Trophoblast cell (in vitro differentiated cells and primary cell): ENCODE data around the gene NMRAL1.

Source experiments
- DNase-seq, 2 donors: peaks; one replicate each; pipeline ENCODE4 v3.0.0-alpha.2; 2016
- H2AFZ ChIP-seq: 2 replicates; pipeline ENCODE4 v1.6.1; 2013; ENCODE audit warnings: low read length, moderate library complexity, mild to moderate bottlenecking; ENCODE audit not compliant: insufficient read depth, poor library complexity
- H2AK5ac ChIP-seq: 2 replicates; pipeline ENCODE4 v1.6.1; 2013; ENCODE audit warnings: mild to moderate bottlenecking, low read length
- H2BK120ac ChIP-seq: 2 replicates; pipeline ENCODE4 v1.6.1; 2013; ENCODE audit warnings: low read length, mild to moderate bottlenecking, moderate library complexity; ENCODE audit not compliant: insufficient read depth, poor library complexity
- H2BK12ac ChIP-seq: 2 replicates; pipeline ENCODE4 v1.6.1; 2013; ENCODE audit warnings: mild to moderate bottlenecking, low read length, moderate library complexity
- H2BK5ac ChIP-seq: 2 replicates; pipeline ENCODE4 v1.6.1; 2013; ENCODE audit warnings: low read length, low read depth, moderate library complexity, mild to moderate bottlenecking; ENCODE audit not compliant: poor library complexity
- H3K14ac ChIP-seq: 2 replicates; pipeline ENCODE4 v1.6.1; 2013; ENCODE audit warnings: mild to moderate bottlenecking, low read length
- H3K18ac ChIP-seq: 2 replicates; pipeline ENCODE4 v1.6.1; 2013; ENCODE audit warnings: mild to moderate bottlenecking, low read length
- H3K23ac ChIP-seq: 2 replicates; pipeline ENCODE4 v1.6.1; 2013; ENCODE audit warnings: low read length
- H3K27ac ChIP-seq: 2 replicates; pipeline ENCODE4 v1.5.1; 2013; ENCODE audit warnings: low read depth, mild to moderate bottlenecking, inconsistent platforms, low read length, moderate library complexity
- H3K27me3 ChIP-seq: 2 replicates; pipeline ENCODE4 v1.6.1; 2013; ENCODE audit warnings: inconsistent platforms, mild to moderate bottlenecking, low read length, moderate library complexity; ENCODE audit not compliant: insufficient read depth
- H3K36me3 ChIP-seq, 2 experiments: 1 replicate in 1 of 2; 2 replicates in 1 of 2; pipeline ENCODE4 v1.6.1; 2013; ENCODE audit warnings: low read length in 2 of 2, mild to moderate bottlenecking in 2 of 2, moderate library complexity in 1 of 2; ENCODE audit not compliant: insufficient read depth in 2 of 2, control insufficient read depth in 1 of 2
- H3K4ac ChIP-seq: 2 replicates; pipeline ENCODE4 v1.6.1; 2013; ENCODE audit warnings: low read depth, mild to moderate bottlenecking, low read length, moderate library complexity
- H3K4me1 ChIP-seq, 2 experiments: 1 replicate in 1 of 2; 2 replicates in 1 of 2; pipeline ENCODE4 v1.6.1; 2013; ENCODE audit warnings: low read length in 2 of 2, mild to moderate bottlenecking in 2 of 2, moderate library complexity in 1 of 2; ENCODE audit not compliant: insufficient read depth in 2 of 2, control insufficient read depth in 1 of 2
- H3K4me2 ChIP-seq: 2 replicates; pipeline ENCODE4 v1.6.1; 2013; ENCODE audit warnings: inconsistent platforms, mild to moderate bottlenecking, low read length, moderate library complexity
- H3K4me3 ChIP-seq: 2 replicates; pipeline ENCODE4 v1.5.1; 2013; ENCODE audit warnings: mild to moderate bottlenecking, low read depth, low read length, inconsistent platforms
- H3K79me1 ChIP-seq: one replicate; pipeline ENCODE4 v1.6.1; 2013; ENCODE audit warnings: low read length
- H3K79me2 ChIP-seq: 2 replicates; pipeline ENCODE4 v1.6.1; 2013; ENCODE audit warnings: low read length, mild to moderate bottlenecking; ENCODE audit not compliant: control insufficient read depth, insufficient read depth, poor library complexity
- H3K9ac ChIP-seq: 2 replicates; pipeline ENCODE4 v1.6.1; 2013; ENCODE audit warnings: mild to moderate bottlenecking, low read length
- H3K9me3 ChIP-seq: 2 replicates; pipeline ENCODE4 v1.6.1; 2013; ENCODE audit warnings: low read depth, mild to moderate bottlenecking, control low read depth, inconsistent platforms, low read length; ENCODE audit not compliant: insufficient read depth
- H4K12ac ChIP-seq: 2 replicates; pipeline ENCODE4 v1.6.1; 2013; ENCODE audit warnings: low read depth, mild to moderate bottlenecking, low read length, moderate library complexity
- H4K8ac ChIP-seq: 2 replicates; pipeline ENCODE4 v1.6.1; 2013; ENCODE audit warnings: low read depth, mild to moderate bottlenecking, low read length, moderate library complexity
- H4K91ac ChIP-seq: one replicate; pipeline ENCODE4 v1.6.1; 2013; ENCODE audit warnings: low read depth, mild to moderate bottlenecking, low read length, moderate library complexity
- WGBS: extraction: QIAGEN DNeasy Blood & Tissue Kit; methylation state at CpG from one replicate; pipeline ENCODE4 v1.1.7; 2013; ENCODE audit warnings: missing lambda C conversion rate; ENCODE audit not compliant: insufficient read length, insufficient coverage; ENCODE audit errors: extremely low coverage; 5-methylcytosine and 5-hydroxymethylcytosine counted together

The NMRAL1 gene

GRCh38 chr16:4507588-4508345 is 33.3 kb upstream of the NMRAL1 start:
- H3K9ac ChIP-seq: no peak overlapping the region
- no peak overlapping the region for H3K27ac ChIP-seq
- no peak overlapping the region for H3K23ac ChIP-seq
- no peak overlapping the region for H4K91ac ChIP-seq
- H3K36me3 ChIP-seq: peaks cover 52 to 57% of the 10 kb centered on the region in 2 experiments
- no peak overlapping the region for H3K4ac ChIP-seq
- no peak overlapping the region for H2BK120ac ChIP-seq
- H3K79me2 ChIP-seq: no peaks in the 10 kb centered on the region
- H3K4me1 ChIP-seq: peaks cover 0 to 5% of the 10 kb centered on the region in 2 experiments
- no peak overlapping the region for H4K12ac ChIP-seq
- H3K14ac ChIP-seq: no peak overlapping the region
- no peak overlapping the region for H2AK5ac ChIP-seq
- no peak overlapping the region for H2BK12ac ChIP-seq
- H3K27me3 ChIP-seq: no peaks in the 10 kb centered on the region
- H3K4me3 ChIP-seq: no peak overlapping the region
- H2AFZ ChIP-seq: no peak overlapping the region
- H3K4me2 ChIP-seq: no peak overlapping the region
- H2BK5ac ChIP-seq: no peak overlapping the region
- no peak overlapping the region for H4K8ac ChIP-seq
- no peak overlapping the region for H3K18ac ChIP-seq
- no peak for DNase-seq
- no CpG with 5 or more reads among the region's 17 CpGs for WGBS
- peaks cover 2% of the 10 kb centered on the region for H3K9me3 ChIP-seq
- no peaks in the 10 kb centered on the region for H3K79me1 ChIP-seq

GRCh38 chr16:4506450-4506849 is 32.0 kb upstream of the NMRAL1 start:
- peaks cover 39 to 45% of the 10 kb centered on the region in 2 experiments for H3K36me3 ChIP-seq
- no peak overlapping the region for H3K23ac ChIP-seq
- H2AK5ac ChIP-seq: no peak overlapping the region
- H4K12ac ChIP-seq: no peak overlapping the region
- peak; percentile 51 to 85 for DNase-seq
- H3K4me2 ChIP-seq: no peak overlapping the region
- peaks cover 2% of the 10 kb centered on the region for H3K79me2 ChIP-seq
- H2BK12ac ChIP-seq: no peak overlapping the region
- H2AFZ ChIP-seq: no peak overlapping the region
- no peak overlapping the region for H3K9ac ChIP-seq
- H2BK120ac ChIP-seq: no peak overlapping the region
- H3K4ac ChIP-seq: no peak overlapping the region
- no peak overlapping the region for H4K8ac ChIP-seq
- no peak overlapping the region for H3K27ac ChIP-seq
- H3K18ac ChIP-seq: no peak overlapping the region
- WGBS: no CpG with 5 or more reads among the region's 3 CpGs
- no peaks in the 10 kb centered on the region for H3K27me3 ChIP-seq
- no peak overlapping the region for H2BK5ac ChIP-seq
- H3K79me1 ChIP-seq: no peaks in the 10 kb centered on the region
- H3K14ac ChIP-seq: no peak overlapping the region
- H3K4me3 ChIP-seq: no peak overlapping the region
- H4K91ac ChIP-seq: no peak overlapping the region
- H3K9me3 ChIP-seq: peaks cover 4% of the 10 kb centered on the region
- H3K4me1 ChIP-seq: peaks cover 2 to 5% of the 10 kb centered on the region in 2 experiments

- no peak overlapping the region for H2BK5ac ChIP-seq
- H3K4me1 ChIP-seq: peaks cover 1 to 5% of the 10 kb centered on the region in 2 experiments
- no peak overlapping the region for H3K27ac ChIP-seq
- no peak overlapping the region for H2AFZ ChIP-seq
- no peak overlapping the region for H3K4me2 ChIP-seq
- no peak overlapping the region for H4K12ac ChIP-seq
- H2BK120ac ChIP-seq: no peak overlapping the region
- H3K79me1 ChIP-seq: no peaks in the 10 kb centered on the region
- no peak overlapping the region for H2BK12ac ChIP-seq
- no peak for DNase-seq
- peaks cover 33 to 37% of the 10 kb centered on the region in 2 experiments for H3K36me3 ChIP-seq
- H3K9me3 ChIP-seq: peaks cover 4% of the 10 kb centered on the region
- no peak overlapping the region for H4K91ac ChIP-seq
- H4K8ac ChIP-seq: no peak overlapping the region
- H2AK5ac ChIP-seq: no peak overlapping the region
- WGBS: no CpG with 5 or more reads among the region's 13 CpGs
- no peak overlapping the region for H3K23ac ChIP-seq
- peak overlapping the region; percentile 8 for H3K4me3 ChIP-seq
- H3K18ac ChIP-seq: no peak overlapping the region
- H3K14ac ChIP-seq: no peak overlapping the region
- peak overlapping the region; percentile 29 for H3K9ac ChIP-seq
- no peaks in the 10 kb centered on the region for H3K27me3 ChIP-seq
- no peak overlapping the region for H3K4ac ChIP-seq
- H3K79me2 ChIP-seq: peaks cover 2% of the 10 kb centered on the region
These were observed 31.1 kb upstream of the NMRAL1 start for GRCh38 chr16:4505356-4506147.

GRCh38 chr16:4501071-4501478 is 26.6 kb upstream of the NMRAL1 start:
- H3K23ac ChIP-seq: no peak overlapping the region
- H3K36me3 ChIP-seq: peaks cover 3 to 4% of the 10 kb centered on the region in 2 experiments
- H3K4me3 ChIP-seq: no peak overlapping the region
- no peak overlapping the region for H3K4ac ChIP-seq
- no peak overlapping the region for H3K4me2 ChIP-seq
- H3K27me3 ChIP-seq: no peaks in the 10 kb centered on the region
- no CpG with 5 or more reads among the region's 5 CpGs for WGBS
- H3K4me1 ChIP-seq: peaks cover 8 to 15% of the 10 kb centered on the region in 2 experiments
- no peak overlapping the region for H2BK120ac ChIP-seq
- H3K9me3 ChIP-seq: peaks cover 4% of the 10 kb centered on the region
- no peak overlapping the region for H2AFZ ChIP-seq
- H4K12ac ChIP-seq: no peak overlapping the region
- no peak overlapping the region for H2BK5ac ChIP-seq
- H3K27ac ChIP-seq: peak overlapping the region; percentile 81
- no peak overlapping the region for H3K18ac ChIP-seq
- no peaks in the 10 kb centered on the region for H3K79me1 ChIP-seq
- no peak overlapping the region for H3K9ac ChIP-seq
- H4K8ac ChIP-seq: no peak overlapping the region
- H2AK5ac ChIP-seq: no peak overlapping the region
- no peak overlapping the region for H2BK12ac ChIP-seq
- H3K14ac ChIP-seq: no peak overlapping the region
- H3K79me2 ChIP-seq: peaks cover 2% of the 10 kb centered on the region
- no peak for DNase-seq
- no peak overlapping the region for H4K91ac ChIP-seq
